HG02840 (cell line): Measurements from ENCODE around the gene GAB2.
"Not testable (repeated sequence)": the region's sequence is repeated elsewhere in the genome, so short reads cannot be mapped to it uniquely, and the experiment has no call there.

Source experiments
- ATAC-seq: cut with Tn5 transposase; IDR thresholded peaks from one replicate; pipeline ENCODE4 v1.9.1; 2021; ENCODE audit warnings: mild to moderate bottlenecking, moderate library complexity, moderate number of reproducible peaks; ENCODE audit not compliant: unreplicated experiment, low FRiP score

The GAB2 gene

DNA sequence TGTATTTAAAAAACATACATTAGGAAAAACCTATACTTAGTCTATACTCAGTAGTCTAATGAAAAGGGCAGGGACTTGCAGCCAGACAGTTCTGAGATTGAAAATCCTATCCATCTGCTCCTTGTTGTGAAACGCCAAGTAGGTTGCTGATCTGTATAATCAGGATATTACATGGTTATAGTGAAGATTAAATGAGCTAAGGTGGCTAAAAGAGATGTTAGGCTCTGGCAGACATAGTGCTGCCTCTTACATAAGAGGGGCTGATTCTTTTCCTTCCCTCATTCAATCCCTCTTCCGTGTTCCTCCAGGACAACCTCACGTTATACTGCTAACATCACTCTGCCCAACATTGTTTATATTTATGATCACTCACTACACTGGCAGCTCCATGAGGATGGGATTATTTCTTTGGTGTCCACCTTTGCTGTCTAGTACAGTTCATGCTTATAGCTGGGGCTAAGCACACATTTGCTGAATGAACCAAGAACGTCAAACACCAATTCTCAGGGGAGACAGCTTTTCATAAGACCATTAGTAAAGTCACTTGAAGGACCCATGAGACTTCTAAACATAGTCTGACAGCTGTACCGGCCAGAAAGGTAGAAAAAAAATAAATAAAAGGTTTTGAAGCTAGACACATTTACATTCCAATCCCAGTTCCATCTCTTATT is 46.3 kb downstream of the GAB2 start:
- ATAC-seq, result no peak

DNA sequence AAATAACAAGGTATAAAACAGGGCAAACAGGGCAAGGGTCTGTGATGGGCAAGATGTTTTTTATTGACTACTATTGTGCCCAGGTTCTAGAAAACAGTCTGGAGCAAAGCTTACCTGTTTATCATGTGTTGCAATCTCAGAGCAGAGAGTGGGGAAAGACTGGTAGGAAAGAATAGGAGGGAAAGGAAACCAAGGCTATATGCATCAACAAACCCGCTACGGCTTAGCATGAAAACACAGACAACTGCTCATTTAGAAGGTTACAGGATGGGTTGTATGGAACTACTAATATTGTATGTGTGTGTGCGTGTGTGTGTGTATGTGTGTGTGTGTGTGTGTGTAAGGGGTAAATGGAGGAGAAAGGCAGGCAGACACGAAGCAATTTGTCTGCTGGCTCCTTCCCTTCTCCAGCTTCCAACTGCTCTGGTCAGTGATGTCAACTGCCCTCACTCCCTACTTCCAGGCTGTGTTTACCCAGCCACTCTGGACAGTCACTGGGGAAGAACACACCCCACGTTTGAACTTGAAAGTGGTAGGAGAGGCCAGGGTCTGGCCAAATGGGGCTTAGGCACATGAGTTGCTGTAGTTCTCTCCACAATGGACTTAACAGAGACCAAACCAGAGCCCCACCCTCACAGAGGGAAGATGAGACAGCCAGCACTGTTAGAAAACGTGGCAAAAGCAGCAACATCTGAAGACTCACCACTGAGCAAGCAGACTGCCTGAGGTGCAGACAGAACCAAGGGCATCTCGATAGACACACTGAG is 47.0 kb downstream of the GAB2 start:
- no peak for ATAC-seq

DNA sequence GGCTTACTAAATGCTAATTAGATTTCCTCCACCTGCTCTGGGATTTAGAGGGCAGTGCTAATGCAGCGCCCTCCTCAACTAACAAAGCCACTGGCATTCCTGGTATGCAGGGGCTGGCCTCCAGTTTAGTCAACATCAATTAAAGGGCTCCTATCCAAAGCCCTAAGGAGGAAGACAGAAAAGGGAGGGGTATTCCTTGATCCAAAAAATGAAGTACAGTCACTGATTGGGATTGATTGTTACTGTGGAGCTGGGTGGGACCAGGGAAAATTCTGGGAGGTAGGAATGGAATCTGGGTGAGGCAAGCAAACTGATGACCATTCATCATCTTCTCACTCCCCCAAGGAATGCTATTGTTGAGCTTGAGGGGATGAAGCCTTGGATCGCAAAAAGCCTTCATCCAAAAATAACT is 52.2 kb downstream of the GAB2 start:
- no peak for ATAC-seq

DNA sequence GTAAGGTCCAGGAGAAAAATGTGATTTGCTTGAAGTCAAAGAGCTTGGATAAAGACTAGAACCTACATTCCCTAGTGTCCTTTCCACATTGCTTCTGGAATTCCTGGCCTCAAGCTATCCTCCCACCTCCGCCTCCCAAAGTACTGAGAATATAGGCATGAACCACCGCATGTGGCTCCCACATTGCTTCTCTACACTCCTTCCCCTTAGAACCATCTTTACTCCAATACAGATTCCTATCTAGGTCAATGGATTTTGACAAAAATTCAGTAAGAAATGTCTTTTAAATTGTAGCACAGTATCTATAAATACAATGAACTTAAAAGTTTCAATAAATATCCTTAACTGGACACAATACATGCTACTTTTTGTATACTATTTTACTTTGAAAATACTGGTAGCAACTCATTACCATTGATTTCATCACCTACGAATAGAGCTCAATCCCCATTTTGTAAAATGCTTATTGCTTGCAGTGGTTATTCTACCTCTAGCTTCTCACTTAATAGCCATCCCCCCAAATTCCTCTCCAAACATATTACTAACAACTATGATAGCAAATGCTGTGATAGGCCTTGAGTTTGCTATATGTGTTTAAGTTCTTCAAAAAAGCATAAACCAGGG is 53.4 kb downstream of the GAB2 start:
- no peak for ATAC-seq

DNA sequence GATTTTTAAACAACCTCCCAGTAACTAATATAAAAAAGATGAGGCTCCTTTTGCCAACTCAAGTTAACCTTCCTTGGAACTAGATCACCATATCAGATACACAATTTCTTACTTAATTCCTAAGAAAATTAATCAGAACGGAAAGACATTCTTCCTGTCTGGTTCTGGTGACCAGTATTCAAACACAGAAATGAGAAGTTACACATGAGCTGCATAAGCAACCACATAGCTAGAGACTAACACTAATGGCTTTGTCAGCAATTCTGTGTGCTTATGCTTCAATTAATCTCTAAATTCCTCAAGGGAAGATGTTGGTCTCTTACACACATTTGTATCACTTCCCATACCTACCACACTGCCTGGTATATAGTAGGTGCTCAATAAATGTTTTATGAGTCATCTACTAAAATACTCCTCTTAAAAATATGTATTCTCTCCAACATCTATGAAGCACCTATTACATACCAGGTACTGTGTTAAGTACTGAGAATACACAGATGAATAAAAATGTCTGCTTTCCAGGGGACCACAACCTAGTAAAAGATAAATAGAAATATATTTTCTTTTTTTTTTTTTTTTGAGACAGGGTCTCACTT is 54.5 kb downstream of the GAB2 start:
- ATAC-seq, result no peak

DNA sequence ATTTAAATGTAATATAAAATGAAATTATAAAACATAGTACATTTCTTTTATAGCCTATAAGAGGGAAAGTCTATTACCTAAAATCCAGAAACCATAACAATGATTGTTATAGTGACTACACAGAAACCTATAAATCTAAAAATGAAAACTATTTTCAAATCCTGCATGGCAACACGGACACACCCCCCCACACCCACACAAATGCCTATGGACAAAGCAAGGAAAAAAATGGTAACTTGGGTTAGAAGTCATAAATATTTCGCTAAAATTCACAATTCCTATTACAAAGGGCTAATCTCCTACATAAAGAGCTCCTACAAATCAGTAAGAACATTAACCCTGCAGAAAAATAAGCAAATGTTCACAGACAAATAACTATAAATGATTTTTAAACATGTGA is 56.4 kb downstream of the GAB2 start:
- no peak for ATAC-seq

DNA sequence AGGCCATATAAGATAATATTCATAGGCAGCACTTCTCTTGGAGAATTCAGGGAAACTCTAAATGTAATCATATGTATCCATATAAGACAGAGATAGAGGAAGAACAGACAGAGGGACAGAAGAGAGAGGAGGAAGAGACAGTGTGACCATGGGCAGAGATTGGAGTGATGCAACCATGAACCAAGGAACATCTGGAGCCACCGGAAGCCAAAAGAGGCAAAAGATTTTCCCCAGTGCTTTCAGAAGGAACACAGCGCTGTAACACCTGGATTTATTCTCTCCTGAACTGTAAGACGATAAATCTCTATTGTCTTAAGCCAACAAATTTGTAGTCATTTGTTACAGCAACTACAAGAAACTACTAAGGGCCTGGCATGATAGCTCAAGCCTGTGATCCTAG is 57.7 kb downstream of the GAB2 start:
- ATAC-seq, result no peak

DNA sequence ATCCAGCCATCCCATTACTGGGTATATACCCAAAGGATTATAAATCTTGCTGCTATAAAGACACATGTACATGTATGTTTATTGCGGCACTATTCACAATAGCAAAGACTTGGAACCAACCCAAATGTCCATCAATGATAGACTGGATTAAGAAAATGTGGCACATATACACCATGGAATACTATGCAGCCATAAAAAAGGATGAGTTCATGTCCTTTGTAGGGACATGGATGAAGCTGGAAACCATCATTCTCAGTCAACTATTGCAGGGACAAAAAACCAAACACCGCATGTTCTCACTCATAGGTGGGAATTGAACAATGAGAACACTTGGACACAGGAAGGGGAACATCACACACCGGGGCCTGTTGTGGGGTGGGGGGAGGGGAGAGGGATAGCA is 59.7 kb downstream of the GAB2 start:
- ATAC-seq, result not testable (repeated sequence)

DNA sequence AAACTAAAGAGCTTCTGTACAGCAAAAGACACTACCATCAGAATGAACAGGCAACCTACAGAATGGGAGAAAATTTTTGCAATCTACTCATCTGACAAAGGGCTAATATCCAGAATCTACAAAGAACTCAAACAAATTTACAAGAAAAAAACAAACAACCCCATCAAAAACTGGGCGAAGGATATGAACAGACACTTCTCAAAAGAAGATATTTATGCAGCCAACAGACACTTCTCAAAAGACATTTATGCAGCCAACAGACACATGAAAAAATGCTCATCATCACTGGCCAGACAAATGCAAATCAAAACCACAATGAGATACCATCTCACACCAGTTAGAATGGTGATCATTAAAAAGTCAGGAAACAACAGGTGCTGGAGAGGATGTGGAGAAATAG is 60.2 kb downstream of the GAB2 start:
- not testable (repeated sequence) for ATAC-seq

DNA sequence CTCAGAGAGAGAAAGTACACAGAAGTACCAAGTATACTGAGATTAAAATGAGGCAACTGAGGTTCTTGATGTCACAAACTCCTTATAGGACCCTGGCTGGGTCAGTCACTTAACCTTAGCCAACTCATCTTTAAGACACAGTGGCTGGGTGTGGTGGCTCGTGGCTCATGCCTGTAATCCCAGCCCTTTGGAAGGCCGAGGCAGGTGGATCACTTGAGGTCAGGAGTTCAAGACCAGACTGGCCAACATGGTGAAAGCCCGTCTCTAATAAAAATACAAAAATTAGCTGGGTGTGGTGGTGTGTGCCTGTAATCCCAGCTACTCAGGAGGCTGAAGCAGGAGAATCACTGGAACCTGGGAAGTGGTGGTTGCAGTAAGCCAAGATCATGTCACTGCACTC is 61.9 kb downstream of the GAB2 start:
- not testable (repeated sequence) for ATAC-seq

DNA sequence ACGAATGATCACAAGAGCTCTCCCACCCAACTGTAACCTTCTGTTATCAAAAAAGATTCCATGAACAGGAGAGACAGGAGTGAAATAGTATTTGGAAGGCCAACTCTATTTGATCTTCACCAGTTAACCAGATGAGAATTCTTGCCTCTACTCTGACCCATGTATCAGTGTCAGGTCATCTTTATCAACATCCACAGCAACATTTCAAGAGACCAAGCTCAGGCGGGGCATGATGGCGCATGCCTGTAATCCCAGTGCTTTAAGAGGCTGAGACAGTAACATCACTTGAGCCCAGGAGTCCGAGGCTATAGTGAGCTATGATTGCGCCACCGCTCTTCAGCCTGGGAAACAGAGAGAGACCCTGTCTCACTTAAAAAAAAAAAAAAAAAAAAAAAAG is 62.3 kb downstream of the GAB2 start:
- no peak for ATAC-seq

DNA sequence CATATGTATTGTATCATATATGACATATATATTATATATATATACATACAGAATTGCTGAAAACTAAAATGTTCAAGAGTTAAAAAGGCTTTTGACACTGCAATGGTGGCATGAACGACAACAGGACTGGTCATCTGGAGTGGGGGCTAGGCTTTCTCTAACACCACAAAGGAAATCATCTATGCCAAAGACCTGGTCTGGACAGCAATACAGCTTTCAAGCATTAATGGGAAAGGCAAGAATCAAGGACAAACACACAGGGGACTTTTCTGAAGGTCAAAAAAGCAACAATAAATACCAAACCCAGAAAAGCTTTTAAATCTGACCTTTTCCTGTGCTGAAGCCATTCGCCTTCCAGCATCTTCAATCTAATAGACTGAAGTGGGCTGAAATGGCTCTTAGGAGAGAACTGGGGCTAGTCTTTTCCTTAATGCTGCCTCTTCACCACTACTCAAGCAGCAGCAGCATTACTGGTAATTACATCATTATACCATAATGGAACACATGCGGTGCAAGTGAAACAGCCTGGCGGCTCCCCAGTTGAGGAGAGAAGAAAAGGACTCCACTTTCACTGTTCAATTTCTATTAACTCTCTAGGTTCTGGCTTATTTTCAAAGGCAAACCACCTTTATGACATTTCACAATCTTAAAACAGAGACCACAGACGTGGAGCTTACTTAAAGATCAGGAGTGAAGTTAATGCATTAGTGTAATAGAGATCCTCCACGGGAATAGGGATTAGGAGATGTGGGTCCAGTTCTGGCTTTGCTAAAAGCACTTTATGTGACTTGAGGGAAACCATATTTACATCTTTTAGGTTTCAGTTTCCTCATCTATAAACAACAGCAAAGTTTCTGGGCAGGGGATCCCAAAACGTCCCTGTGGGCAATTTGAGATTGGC is 63.0 kb downstream of the GAB2 start:
- ATAC-seq, result no peak

DNA sequence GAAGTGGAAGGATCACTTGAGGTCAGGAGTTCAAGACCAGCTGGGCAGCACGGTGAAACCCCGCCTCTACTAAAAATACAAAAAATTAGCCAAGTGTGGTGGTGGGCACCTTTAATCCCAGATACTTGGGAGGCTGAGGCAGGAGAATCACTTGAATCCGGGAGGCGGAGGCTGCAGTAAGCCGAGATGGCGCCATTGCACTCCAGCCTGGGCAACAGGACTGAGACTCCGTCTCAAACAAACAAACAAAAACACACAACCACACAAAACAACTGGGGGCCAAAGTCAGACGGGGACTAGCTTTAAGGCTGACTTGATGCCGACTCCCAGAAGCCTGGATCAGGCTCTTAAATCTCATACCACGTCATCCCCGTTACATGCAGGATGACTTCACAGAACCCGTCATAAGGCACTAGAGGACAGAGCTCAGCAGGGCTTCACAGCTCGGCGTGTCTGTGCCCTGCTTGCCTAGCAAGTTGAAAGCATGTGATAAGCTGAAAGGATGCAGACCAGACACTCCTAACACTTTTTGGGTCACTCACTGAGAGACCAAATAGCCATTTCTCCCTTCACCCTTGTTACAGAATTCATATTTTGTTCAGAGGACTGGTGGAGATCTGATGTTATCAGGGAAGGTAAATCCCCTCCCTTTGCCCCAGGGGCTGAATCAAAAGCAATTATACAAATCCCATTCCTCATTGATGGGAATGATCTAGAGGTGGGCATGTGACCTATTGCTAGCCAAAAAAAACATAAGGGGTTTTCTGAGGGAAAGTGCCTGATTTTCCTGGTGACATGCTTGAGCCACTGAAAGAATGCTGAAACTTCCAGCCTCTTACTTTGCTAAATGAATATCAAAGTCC is 65.4 kb downstream of the GAB2 start:
- no peak for ATAC-seq

DNA sequence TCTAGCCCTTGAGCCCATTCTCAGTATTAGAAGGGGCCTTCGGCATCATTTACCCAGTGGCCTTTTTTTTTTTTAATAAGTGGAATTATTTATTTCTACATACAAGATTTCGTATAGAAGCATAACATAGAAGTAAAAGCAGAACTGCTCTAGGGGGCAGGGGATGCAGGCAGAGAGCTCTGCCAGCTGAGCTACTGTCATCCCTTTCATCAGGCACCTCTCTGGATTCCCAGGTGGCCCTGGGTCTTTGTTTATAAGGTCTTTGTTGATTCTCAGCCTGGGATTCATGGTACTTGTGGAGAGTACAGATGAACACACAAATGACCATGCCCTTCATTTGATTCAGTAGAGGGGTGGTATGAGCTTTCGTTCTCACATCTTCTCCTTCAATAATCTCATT is 66.4 kb downstream of the GAB2 start:
- no peak for ATAC-seq

DNA sequence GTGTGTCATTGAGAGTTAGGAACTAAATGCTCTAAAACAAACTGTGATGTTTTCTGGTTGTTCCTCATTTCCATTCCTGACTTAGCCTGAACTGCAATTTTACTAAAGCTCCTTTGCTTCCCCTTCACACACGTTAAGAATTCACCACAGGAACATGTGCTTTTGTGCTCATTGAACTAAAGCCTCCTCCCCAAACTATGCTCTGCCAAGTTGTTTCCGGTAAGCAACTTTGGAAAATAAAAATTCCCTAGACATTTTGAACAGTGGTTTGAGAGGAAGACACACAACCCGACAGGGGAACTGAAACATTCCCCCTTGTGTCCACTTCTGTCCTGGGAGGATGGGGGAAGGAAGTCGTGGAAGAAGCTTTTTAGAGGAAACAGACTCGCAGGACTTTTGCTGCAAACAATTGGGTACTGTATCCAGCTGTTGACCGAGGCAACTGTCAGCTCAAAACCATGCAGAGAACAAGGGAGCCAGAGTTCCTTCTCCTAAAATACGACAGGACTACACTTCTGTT is 66.9 kb downstream of the GAB2 start:
- no peak for ATAC-seq

DNA sequence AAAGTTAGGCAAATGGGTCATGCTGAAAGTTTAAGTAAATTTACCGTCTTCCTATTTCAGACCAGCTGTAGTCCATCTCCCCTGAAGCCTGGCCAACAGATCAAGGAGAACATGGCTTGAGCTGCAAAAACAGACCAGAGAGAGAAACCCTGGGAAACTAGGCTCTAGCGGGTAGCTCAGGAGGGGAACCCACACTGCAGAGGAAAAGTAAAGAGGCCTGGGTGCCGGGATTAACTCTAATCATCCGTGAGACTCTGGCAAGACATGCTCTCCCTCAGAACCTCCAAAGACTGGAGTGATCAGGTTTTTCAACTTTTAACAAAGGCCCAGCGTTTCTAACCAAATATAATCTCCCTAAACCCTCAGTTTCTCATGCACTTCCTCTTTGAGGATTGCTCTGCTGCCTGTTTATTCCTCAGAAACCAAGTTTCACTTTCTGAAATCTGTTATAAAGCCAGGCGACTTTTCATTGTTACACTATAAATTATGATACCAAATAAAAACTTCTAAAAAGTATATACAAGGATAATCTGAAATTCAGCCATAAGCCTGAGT is 67.5 kb downstream of the GAB2 start:
- ATAC-seq, result no peak

DNA sequence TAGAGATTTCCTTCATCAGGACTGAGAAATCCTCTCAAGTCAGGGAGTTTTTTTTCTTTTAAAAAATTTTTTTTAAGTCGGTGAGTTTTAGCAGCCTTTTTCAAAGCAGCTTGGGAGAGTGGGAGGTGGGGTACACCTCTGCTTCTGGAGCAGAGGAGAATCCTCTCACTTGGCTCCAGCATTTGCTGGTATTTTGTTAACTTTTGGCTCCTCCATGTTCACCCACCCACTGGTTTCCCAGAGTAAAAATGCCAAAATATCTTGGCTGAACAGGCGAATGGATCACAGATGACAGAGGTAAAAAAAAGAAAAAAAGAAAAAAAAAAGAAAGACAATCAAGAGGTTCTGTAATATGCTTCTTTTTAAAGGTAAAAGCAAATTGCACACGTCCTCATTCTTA is 68.0 kb downstream of the GAB2 start:
- ATAC-seq, result no peak

DNA sequence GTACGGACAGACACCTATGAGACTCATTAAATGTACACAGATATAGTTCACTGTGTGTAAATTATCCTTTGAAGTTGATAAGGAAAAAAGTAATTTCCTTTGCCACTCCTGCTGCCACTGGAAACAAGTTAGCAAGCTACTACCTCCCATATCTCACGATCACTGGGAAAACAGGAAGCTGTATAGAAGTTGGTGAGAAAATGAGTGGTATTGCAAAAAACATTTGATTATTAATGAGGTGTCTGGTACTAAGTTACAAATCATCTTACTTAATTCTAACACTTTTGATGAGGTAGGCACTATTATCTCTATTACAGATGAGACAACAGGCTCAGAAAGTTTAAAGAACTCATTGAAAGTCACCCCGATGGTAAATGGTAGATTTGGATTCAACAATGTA is 68.5 kb downstream of the GAB2 start:
- ATAC-seq, result no peak

DNA sequence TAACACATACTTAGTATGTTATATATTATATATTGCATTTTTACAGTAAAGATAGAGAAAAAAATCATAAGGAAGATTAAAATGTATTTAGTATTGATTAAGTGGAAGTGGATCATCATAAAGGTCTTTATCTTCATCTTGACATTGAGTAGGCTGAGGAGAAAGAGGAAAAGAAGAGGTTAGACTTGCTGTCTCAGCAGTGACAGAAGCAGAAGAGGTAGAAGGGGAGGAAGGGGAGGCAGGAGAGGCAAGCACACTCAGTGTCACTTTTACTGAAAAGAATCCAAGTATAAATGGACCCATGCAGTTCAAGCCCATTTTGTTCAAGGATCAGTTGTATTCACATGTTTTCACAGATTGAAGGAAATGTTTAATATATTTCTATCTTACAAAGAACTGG is 69.7 kb downstream of the GAB2 start:
- no peak for ATAC-seq
